ENCODE measurements around the gene BICDL2. TPM values are rescaled to one million over a fixed set of nuclear protein-coding genes. Genes with fewer than 3 reads are reported as not detected.
"Not testable (repeated sequence)": the region's sequence is repeated elsewhere in the genome, so short reads cannot be mapped to it uniquely, and the experiment has no call there.

Gene BICDL2
- total RNA-seq, 1 donor from 2014 or later, result not detected

DNA sequence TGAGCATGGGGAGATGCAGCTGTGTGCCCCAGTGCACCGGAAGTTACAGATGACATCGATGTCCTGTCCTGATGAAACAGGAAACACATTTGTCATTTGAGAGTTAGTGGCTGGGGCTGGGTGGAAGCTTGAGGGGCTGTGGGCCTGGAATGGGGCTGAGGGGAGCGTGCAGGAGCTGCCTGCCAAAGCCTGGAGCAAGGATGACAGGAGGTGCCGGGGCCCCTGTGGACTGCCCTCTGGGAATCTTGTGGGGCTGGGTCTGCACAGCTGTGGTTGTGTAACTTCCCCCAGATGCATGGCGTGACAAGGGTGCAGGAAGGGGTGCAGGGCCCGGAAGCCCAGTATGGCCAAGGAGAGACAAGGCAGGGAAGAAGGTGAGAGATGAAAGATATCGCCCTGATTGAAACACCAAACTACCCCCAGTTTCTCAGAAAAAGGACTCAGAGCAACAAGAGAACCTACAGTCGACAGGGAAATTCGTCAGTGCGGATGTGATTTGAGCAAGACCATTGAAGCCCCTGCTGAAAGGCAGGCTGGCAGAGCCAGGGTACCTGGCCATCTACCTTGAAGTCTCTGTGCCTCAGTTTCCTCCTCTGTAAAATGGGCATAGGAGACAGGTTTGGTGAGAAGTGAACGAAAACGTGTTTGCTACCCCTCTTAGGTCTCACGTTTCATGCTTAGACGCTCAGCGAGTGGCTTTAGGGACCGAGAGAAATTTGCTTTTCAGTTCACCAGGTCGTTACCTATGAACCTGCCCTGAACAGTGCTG, 18.4 kb upstream of the BICDL2 start:
- Mint-ChIP-seq H3K9me3 (no peaks in the 10 kb centered on the region), H3K4me3 (peak overlapping the region; percentile 28), H3K27ac (peak overlapping the region; percentile 27), H3K36me3 (ENCODE audit: low read depth) (peaks cover 1% of the 10 kb centered on the region), H3K27me3 (no peaks in the 10 kb centered on the region), H3K4me1 (peaks cover 23% of the 10 kb centered on the region)
- TF ChIP-seq, protein P1, sequence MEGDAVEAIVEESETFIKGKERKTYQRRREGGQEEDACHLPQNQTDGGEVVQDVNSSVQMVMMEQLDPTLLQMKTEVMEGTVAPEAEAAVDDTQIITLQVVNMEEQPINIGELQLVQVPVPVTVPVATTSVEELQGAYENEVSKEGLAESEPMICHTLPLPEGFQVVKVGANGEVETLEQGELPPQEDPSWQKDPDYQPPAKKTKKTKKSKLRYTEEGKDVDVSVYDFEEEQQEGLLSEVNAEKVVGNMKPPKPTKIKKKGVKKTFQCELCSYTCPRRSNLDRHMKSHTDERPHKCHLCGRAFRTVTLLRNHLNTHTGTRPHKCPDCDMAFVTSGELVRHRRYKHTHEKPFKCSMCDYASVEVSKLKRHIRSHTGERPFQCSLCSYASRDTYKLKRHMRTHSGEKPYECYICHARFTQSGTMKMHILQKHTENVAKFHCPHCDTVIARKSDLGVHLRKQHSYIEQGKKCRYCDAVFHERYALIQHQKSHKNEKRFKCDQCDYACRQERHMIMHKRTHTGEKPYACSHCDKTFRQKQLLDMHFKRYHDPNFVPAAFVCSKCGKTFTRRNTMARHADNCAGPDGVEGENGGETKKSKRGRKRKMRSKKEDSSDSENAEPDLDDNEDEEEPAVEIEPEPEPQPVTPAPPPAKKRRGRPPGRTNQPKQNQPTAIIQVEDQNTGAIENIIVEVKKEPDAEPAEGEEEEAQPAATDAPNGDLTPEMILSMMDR (IDR thresholded peaks at IDR 0.05), result no peak
- ChIA-PET POLR2A (no interaction called here), CTCF (interaction anchor here (1.3 kb wide), 1 partner anchor 75 kb away, joined by 4 read pairs; no protein-coding TSS in a partner anchor)
- intact Hi-C loops (cut with micrococcal nuclease), result no loop called here
- no peak for ATAC-seq (ENCODE audit: low read depth)
- no peak for DNase-seq

DNA sequence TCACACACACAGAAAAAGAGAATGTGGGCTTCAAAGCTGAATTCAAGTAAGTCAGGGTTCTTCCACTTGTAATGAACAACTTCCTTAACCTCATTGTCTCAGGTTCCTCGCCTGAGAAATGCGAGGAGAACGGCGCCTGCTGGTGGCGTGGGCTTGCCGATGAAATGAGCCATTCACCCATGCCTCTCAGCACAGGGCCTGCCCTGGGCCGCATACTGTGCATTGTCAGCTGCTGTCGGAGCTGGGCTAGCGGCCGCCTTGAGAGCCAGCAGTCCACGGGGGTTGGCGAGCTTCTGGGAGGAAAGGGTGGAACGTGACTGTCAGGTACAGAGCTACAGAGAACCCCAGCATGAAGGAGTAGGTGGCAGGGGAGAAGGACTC, 16.6 kb upstream of the BICDL2 start:
- H3K36me3 Mint-ChIP-seq (ENCODE audit: low read depth); H3K9me3 Mint-ChIP-seq; H3K4me3 Mint-ChIP-seq; intact Hi-C loops (cut with micrococcal nuclease); H3K27ac Mint-ChIP-seq; DNase-seq; CTCF ChIA-PET; POLR2A ChIA-PET; H3K27me3 Mint-ChIP-seq; ATAC-seq (ENCODE audit: low read depth): not testable (repeated sequence)
- peaks cover 16% of the 10 kb centered on the region for H3K4me1 Mint-ChIP-seq

DNA sequence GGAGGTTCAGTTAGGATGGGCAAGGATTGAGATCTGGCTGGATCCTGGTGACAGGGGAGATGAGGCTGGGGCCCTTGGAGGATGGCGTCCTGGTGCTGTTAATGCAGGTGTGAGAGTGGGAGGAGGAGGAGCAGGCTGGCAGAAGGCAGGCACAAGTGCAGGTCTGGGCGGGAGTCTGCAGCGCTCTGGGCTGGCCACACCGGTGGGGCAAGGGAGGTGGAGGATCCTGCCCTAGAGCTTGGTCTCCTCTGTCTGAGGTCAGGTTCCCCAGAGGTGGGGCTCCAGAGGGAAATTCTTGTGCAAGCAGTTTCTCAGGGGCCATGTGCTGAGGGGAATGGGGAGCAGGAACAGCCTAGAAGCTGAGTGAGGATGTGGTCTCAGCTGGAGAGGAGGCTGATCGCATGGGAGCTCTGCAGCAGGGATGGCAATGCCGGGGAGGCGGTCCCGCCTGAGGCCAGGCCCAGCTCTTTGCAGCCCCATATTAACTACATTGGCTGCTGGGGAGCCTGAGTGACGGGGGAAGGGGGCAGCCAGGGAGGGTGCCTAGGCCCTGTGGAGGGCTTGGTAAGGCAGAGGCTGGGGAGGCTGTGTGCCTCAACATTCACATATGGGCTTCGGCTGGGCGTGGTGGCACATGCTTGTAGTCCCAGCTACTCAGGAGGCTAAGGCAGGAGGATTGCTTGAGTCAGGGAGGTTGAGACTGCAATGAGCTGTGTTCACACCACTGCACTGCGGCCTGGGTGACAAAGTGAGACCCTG, 16.0 kb upstream of the BICDL2 start:
- CTCF ChIA-PET; H3K36me3 Mint-ChIP-seq (ENCODE audit: low read depth); POLR2A ChIA-PET; H3K9me3 Mint-ChIP-seq; ATAC-seq (ENCODE audit: low read depth); H3K27ac Mint-ChIP-seq; DNase-seq; H3K4me3 Mint-ChIP-seq; H3K27me3 Mint-ChIP-seq; intact Hi-C loops (cut with micrococcal nuclease): not testable (repeated sequence)
- peaks cover 16% of the 10 kb centered on the region for H3K4me1 Mint-ChIP-seq

DNA sequence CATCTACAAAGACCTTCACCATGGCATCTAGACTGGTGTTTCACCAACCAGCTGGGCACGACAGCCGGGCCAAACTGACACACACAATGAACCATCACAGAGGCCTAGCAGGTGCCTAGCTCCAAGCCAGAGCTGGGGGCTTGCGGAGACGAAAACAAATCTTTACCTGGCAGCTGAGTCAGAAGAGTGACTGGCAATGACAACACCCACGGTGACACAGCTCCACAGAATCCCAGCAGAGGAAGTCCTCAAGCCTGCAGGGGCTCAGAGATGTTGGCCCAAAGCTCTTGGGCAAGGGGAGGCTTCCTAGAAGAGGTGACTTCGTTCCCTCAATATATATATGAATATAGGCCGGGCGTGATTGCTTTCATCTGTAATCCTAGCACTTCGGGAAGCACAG, 14.8 kb upstream of the BICDL2 start:
- TF ChIP-seq, protein P1 (IDR thresholded peaks at IDR 0.05), result no peak
- peaks cover 14% of the 10 kb centered on the region for H3K27me3 Mint-ChIP-seq
- no peak overlapping the region for H3K27ac Mint-ChIP-seq
- ChIA-PET POLR2A (no interaction called here), CTCF (no interaction called here)
- no peaks in the 10 kb centered on the region for H3K9me3 Mint-ChIP-seq
- no peak for DNase-seq
- ATAC-seq (ENCODE audit: low read depth), result no peak
- no peak overlapping the region for H3K4me3 Mint-ChIP-seq
- peaks cover 19% of the 10 kb centered on the region for H3K4me1 Mint-ChIP-seq
- intact Hi-C loops (cut with micrococcal nuclease), result no loop called here
- H3K36me3 Mint-ChIP-seq (ENCODE audit: low read depth), result no peaks in the 10 kb centered on the region

DNA sequence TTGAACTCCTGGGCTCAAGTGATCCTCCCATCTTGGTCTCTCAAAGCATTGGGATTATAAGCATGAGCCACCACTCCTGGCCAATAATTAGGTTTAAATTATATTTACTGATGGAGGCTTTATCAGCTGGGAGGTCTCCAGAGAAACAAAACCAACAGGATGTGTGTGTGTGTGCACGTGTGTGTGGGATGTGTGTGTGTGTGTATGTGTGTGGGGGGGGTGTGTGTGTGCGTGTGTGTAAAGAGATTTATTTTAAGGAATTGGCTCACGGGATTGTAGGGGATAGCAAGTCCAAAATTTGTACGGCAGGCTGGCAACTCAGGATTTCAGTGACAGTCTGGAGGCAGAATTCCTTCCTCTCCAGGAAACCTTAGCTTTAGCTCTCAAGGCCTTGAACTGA, 14.3 kb upstream of the BICDL2 start:
- ChIA-PET POLR2A (interaction anchor here (0.7 kb wide), 1 partner anchor 9 kb away, joined by 3 read pairs; no protein-coding TSS in a partner anchor), CTCF (no interaction called here)
- TF ChIP-seq, protein P1 (IDR thresholded peaks at IDR 0.05), result no peak
- H3K27ac Mint-ChIP-seq, result no peak overlapping the region
- ATAC-seq (ENCODE audit: low read depth) (no peak), DNase-seq (no peak)
- intact Hi-C loops (cut with micrococcal nuclease), result no loop called here
- H3K4me1 Mint-ChIP-seq, result peaks cover 19% of the 10 kb centered on the region
- H3K27me3 Mint-ChIP-seq, result peaks cover 14% of the 10 kb centered on the region
- H3K36me3 Mint-ChIP-seq (ENCODE audit: low read depth), result no peaks in the 10 kb centered on the region
- H3K9me3 Mint-ChIP-seq, result no peaks in the 10 kb centered on the region
- no peak overlapping the region for H3K4me3 Mint-ChIP-seq

DNA sequence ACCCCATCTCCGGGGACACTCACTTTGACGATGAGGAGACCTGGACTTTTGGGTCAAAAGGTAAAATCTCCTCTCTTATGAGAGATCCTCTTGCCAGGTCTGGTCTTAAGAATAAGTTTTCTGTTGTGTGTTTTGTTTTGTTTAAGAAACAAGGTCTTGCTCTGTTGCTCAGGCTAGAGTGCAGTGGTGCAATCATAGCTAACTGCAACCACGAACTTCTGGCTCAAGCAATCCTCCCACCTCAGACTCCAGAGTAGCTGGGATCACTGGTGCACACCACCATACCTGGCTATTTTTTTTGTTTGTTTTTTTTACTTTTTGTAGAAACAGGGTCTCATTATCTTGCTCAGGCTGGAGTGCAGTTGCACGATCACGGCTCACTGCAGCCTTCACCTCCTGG, 13.7 kb upstream of the BICDL2 start:
- Mint-ChIP-seq H3K4me3 (no peak overlapping the region), H3K4me1 (peaks cover 19% of the 10 kb centered on the region), H3K36me3 (ENCODE audit: low read depth) (no peaks in the 10 kb centered on the region), H3K27ac (no peak overlapping the region), H3K9me3 (no peaks in the 10 kb centered on the region), H3K27me3 (peaks cover 14% of the 10 kb centered on the region)
- ATAC-seq (ENCODE audit: low read depth) (no peak), DNase-seq (no peak)
- CTCF ChIA-PET, result no interaction called here
- TF ChIP-seq, protein P1 (IDR thresholded peaks at IDR 0.05), result no peak
- intact Hi-C loops (cut with micrococcal nuclease), result no loop called here
- POLR2A ChIA-PET, result interaction anchor here (0.6 to 0.7 kb wide), 2 partner anchors 8 to 9 kb away, joined by 3 to 4 read pairs; no protein-coding TSS in a partner anchor

Data from activated B cell treated with CpG ODN at 0.5 μM for 24 hours (primary cell).